Left lobe of liver (tissue), 2 donors: ENCODE data around the gene COA1. TPM values are rescaled to one million over a fixed set of nuclear protein-coding genes. Genes with fewer than 3 reads are reported as not detected.
"Not testable (repeated sequence)": the region's sequence is repeated elsewhere in the genome, so short reads cannot be mapped to it uniquely, and the experiment has no call there.

Source experiments
- ATAC-seq: fragments of 200-7000 bp; cut with Tn5 transposase; one replicate; pipeline ENCODE4 v1.9.1; 2020; ENCODE audit warnings: mild to moderate bottlenecking, moderate library complexity
- DNase-seq: peaks from one replicate; pipeline ENCODE4 v3.0.0-alpha.2; 2020; ENCODE audit warnings: low spot score
- total RNA-seq: library from RNA; stranded (reverse); gene quantifications from one replicate; pipeline ENCODE4 v1.2.1, GENCODE V29; 2021
- donor health status: DM: no; HTN: no; CAD: no; lungs with moderate emphysema.
- donor health status: DM: no; HTN: yes; CAD: no.

The COA1 gene
- total RNA-seq, 1 donor from 2014 or later, result 16.0 TPM

DNA sequence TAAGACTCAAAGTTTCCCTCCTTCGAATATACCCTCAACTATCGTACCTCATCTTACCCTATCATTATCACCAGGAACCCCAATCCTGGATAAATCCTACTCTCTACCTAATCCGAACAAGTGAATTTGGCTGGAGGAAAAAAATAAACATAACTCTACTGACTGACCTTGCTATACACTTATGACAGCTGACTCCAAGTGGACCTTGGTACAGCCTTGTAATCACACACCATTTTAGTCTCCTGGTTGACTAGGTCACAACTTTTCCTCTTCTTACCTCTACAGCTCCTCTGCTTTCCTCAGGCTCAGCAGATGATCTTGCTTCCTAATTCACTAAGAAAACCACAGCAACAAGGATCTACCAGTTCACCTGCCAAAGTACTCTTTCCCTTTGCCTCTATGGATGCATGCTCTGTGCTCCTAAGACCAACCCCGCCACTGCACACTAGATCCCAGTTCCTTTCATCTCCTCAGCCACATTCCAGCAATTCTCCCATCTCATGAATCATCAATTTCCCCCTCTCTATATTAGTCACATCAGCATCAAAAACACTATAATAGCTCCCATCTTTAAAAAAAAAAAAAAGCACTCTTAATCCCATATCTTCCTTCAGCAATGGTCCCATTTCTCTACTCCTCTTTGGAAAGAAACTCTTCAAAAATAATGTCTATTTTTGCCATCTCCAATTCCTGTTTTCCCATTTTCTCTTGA, 35.5 kb downstream of the COA1 start:
- ATAC-seq (peak; percentile 37), DNase-seq (no peak)

GRCh38 chr7:43692582-43693373, 36.5 kb downstream of the COA1 start:
- no peak for DNase-seq

GRCh38 chr7:43691611-43692010, 37.7 kb downstream of the COA1 start:
- ATAC-seq (no peak), DNase-seq (no peak)

More at GRCh38 chr7:43692582-43693373, 36.5 kb downstream of the COA1 start:
- no peak for ATAC-seq

DNA sequence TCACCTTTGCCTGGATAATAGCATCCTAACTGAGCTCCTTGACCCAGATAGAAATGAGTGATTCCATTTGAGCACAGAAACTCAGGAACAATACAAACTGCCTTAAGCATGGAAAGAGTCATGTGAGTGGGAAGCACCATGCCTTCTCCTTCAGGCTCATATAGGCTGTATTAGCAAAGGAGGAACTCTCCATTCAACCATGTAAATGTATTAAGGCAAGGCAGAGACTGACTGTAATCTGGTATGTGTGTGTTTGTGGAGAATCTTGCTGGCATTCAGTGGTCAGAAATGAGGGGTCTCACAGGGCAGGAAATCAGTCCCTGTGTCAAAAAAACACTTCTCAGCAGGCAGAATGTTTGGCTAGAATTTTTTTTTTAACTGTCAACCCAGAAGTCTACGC, 40.2 kb downstream of the COA1 start:
- DNase-seq, result no peak
- ATAC-seq, result no peak

- not testable (repeated sequence) for DNase-seq, ATAC-seq
These were observed 41.5 kb downstream of the COA1 start for GRCh38 chr7:43687866-43688265.

GRCh38 chr7:43686991-43687390, 42.3 kb downstream of the COA1 start:
- ATAC-seq (no peak), DNase-seq (no peak)

GRCh38 chr7:43680736-43681135, 48.6 kb downstream of the COA1 start:
- DNase-seq, result no peak
- no peak for ATAC-seq

DNA sequence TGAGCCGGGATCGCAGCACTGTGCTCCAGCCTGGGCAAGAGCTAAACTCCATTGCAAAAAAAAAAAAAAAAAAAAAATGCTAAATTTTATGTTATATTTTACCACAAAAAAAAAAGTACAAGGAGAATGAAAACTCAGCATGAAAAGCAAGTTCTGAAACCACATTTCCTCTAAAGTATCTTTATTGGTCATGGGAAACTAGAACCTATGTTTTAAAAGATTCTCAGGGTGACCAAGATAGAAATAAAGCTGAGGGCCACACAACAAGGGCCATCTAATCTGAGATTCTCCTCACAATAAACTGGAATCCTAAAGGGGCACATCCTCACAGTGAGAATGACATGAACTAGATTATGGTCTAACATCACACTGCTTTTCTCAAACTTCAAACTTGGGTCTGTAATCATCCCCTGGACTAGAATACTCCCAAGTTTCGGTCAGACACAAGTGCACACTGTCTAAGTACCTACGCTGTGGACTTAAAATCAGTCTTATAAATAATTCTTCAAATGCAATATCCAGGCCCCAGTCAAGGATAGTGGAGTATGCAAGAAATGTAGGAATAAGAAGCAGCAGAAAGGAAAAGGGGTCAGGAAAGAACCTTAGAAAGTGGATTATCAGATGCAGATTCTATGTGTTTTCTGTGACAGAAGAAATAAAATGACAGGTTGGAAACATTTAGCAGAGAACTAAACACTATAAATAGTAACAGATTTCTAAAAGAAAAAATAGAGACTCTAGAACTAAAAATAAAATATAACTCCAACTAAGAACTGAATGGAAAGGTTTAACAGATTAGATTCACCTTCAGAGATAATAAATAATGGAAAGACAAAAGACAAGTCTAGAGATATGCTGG, 49.9 kb downstream of the COA1 start:
- no peak for ATAC-seq
- DNase-seq, result no peak

DNA sequence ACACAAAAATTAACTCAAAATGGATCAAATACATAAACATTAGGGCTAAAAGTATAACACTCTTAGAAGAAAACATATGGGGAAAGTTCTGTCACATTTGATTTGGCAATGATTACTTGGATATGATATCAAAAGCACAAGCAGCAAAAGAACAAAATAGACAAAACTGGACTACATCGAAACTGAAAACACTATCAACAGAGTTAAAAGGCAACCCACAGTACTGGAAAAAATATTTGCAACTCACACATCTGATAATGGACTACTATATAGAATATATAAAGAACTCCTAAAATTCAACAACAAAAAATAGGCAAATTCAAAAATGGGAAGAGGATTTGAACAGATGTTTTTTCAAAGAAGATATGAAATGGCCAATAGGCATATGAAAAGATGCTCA, 51.0 kb downstream of the COA1 start:
- DNase-seq (no peak), ATAC-seq (no peak)

- DNase-seq, result no peak
- ATAC-seq, result no peak
These were observed 51.5 kb downstream of the COA1 start for GRCh38 chr7:43677864-43678263.

DNA sequence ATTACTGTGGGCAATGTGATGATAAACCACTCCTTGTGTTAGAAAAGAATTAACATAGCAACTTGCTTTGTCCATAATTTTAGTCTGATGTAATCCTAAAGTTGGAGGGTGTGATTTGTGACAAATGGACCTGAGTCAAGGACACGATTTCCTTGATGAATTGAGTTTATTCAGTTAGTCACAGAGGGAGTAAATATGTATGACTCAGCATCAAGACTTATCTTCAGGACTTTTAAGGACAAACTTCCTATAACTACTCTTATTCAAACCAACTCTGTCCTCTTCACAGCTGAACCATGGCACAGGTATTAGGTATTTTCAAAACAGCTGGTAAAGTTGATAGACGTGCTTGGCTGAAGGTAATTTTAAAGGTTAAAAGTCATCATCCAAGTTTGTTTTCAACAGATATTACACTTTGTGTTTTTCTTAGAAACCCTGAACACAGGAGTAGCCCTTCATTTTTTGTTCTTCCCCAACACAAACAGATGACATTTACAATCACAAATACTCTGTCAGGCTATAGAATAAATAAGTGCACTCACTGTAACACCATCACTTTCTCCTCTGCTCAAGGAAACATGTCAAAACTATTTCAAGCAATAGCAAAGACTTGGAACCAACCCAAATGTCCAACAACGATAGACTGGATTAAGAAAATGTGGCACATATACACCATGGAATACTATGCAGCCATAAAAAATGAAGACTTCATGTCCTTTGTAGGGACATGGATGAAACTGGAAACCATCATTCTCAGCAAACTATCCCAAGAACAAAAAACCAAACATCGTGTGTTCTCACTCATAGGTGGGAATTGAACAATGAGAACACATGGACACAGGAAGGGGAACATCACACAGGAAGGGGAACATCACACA, 54.5 kb downstream of the COA1 start:
- no peak for ATAC-seq
- DNase-seq, result no peak

DNA sequence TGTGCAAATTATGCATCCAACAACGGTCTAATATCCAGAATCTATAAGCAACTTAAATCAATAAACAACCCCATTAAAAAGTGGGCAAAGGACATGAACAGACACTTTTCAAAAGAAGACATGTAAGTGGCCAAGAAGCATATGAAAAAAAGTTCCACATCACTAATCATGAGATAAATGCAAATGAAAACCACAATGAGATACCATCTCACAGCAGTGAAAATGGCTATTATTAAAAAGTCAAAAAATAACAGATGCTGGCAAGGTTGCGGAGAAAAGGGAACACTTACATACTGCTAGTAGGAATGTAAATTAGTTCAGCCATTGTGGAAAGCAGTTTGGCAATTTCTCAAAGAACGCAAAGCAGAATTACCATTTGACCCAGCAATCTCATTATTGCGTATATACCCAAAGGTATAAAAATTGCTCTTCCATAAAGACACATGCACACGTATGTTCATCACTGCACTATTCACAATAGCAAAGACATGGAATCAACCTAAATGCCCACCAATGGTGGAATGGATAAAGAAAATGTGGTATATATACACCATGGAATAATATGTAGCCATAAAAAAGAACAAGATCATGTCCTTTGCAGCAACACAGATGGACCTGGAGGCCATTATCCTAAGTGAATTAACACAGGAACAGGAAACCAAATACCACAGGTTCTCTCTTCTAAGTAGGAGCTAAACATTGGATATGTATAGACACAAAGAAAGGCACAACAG, 55.9 kb downstream of the COA1 start:
- DNase-seq, ATAC-seq: not testable (repeated sequence)

DNA sequence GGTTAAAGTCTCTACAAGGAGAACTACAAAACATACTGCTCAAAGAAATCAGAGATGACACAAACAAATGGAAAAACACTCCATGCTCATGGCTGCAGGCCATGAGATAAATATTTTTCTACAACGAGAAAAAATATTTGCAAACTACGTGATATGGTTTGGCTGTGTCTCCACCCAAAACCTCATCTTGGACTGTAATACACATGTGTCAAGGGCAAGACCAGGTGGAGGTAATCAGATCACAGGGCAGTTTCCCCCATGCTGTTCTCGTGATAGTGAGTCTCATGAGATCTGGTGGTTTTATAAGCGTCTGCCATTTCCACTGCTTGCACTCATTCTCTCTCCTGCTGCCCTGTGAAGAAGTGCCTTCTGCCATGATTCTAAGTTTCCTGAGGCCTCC, 57.8 kb downstream of the COA1 start:
- ATAC-seq, result no peak

DNA sequence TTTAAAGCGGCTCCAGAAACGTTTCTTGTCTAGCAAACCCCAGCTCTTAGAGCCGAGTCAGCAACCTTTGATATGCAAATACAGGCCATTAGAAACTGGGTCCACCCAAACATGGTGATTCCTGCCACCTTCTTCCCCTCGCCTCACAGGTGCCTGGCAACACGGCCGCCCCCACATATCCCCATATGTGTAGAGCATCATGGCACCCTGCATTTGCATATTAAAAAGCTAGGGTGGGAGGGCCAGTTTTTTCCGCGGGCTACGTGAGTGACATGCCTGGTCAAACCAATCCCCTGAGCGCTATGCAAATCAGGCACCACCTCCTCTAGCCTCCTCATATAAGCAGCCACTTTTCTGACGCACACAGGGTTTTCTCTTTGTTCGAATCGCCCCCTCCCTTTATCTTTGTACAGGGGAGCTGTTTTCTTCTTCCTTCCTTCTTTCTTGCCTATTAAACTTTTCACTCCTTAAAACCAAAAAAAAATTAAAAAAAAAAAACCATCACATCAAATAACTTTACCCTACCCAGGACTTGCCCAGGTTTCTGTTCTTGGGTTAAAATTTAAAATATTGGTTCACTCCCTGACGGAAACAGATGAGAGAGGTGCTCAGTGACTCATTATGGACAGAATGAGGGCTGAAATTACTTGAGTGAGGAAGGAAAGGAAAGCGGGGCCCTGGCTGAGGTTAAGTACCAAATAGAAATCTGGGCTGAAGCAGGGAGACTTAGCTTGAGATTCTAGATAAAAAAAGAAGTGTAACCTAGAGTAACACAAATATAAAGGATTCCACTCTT, 59.8 kb downstream of the COA1 start:
- ATAC-seq, result no peak
- no peak for DNase-seq

More for the DNA sequence above, 57.8 kb downstream of the COA1 start:
- DNase-seq, result no peak

GRCh38 chr7:43668035-43668434, 61.3 kb downstream of the COA1 start:
- no peak for DNase-seq
- ATAC-seq, result no peak

GRCh38 chr7:43666938-43667337, 62.4 kb downstream of the COA1 start:
- DNase-seq, result no peak
- ATAC-seq, result peak; percentile 37

GRCh38 chr7:43664681-43665080, 64.6 kb downstream of the COA1 start:
- no peak for DNase-seq
- no peak for ATAC-seq

GRCh38 chr7:43660141-43660540, 69.2 kb downstream of the COA1 start:
- ATAC-seq, result no peak

GRCh38 chr7:43659549-43659896, 69.8 kb downstream of the COA1 start:
- peak; percentile 49 for ATAC-seq
- no peak for DNase-seq

More at GRCh38 chr7:43660141-43660540, 69.2 kb downstream of the COA1 start:
- no peak for DNase-seq
